Ureter (tissue), 1 donor: ENCODE data around the gene ABCA7. TPM values are rescaled to one million over a fixed set of nuclear protein-coding genes. Genes with fewer than 3 reads are reported as not detected.
A peak's percentile ranks its signal among the peaks of the same experiment; 100 is the strongest.

Source experiments
- DNase-seq: peaks from one replicate; pipeline ENCODE4 v3.0.0-alpha.2; 2020; ENCODE audit warnings: low spot score
- total RNA-seq: library from RNA; stranded (reverse); gene quantifications from one replicate; pipeline ENCODE4 v1.2.4, GENCODE V29; 2023
- donor health status: DM: yes; HTN: yes; CAD: no.

The ABCA7 gene
- total RNA-seq, 1 donor from 2014 or later, result 21.4 TPM

- DNase-seq, result no peak
Observed at GRCh38 chr19:1086613-1087012, 46.7 kb downstream of the ABCA7 start.

- DNase-seq, result no peak
Observed at GRCh38 chr19:1087813-1088415, 48.0 kb downstream of the ABCA7 start.

- no peak for DNase-seq
Observed at GRCh38 chr19:1088416-1089010, 48.6 kb downstream of the ABCA7 start.

GRCh38 chr19:1089126-1089771, 49.3 kb downstream of the ABCA7 start:
- DNase-seq, result no peak

GRCh38 chr19:1089891-1090290, 50.0 kb downstream of the ABCA7 start:
- no peak for DNase-seq

DNA sequence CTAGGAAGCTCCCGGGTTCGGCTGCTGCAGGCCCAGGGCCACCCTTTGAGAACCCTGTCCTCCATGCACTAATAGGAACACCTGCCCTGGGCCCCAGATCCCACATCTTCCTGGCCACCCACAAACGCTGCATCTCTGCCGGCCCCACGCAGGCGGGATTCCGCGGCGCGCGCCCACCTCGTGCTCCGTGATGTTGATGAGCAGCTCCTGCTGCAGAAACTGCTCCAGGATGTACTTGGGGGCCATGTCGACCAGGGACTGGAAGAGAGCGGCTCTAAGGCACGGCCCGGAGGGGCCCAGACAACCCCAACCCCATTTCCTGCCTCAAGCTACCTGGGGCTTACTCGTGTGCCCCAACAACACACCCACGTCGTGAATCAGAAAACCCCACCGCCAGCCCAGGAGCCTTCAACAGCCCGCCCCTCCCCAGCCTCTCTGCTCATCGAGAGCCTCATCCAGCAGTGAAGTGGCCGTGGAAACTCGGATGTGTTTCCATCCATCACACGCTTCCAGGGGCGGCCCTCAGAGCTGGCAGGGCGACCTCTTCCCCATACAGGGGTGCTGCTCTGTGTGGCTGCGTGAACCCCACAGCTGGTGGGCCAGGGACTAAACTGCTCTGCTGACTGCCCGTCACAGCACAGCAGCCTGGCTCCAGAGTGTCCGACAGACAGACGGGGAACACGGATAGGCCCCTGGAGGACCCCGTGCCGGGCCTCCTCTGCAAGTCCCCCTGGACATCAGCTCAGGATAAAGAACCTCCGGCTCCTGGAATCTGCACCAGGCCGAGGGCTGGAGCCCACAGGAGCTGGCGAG, 51.0 kb downstream of the ABCA7 start:
- no peak for DNase-seq

- DNase-seq, result no peak
Observed at GRCh38 chr19:1091544-1092175, 51.8 kb downstream of the ABCA7 start.

DNA sequence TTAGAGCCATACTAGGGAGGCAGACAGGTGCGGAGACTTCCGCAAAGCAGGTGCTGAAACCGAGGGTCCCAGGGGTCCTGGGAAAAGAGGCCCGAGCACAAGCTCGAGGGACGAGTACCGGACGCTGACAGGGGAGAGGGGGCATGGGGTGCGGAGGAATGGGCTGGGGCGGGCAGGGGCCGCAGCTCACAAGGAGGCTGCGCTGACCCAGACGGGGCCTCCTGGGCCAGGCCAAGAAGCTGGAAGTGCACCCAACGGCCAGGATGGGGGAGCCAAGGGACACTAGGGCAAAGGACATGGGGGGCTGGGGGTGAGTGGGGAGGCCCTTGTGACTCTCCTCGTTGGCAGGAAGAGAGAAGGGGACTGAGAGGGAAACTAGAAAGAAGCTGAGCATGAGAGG, 53.4 kb downstream of the ABCA7 start:
- DNase-seq, result no peak

DNA sequence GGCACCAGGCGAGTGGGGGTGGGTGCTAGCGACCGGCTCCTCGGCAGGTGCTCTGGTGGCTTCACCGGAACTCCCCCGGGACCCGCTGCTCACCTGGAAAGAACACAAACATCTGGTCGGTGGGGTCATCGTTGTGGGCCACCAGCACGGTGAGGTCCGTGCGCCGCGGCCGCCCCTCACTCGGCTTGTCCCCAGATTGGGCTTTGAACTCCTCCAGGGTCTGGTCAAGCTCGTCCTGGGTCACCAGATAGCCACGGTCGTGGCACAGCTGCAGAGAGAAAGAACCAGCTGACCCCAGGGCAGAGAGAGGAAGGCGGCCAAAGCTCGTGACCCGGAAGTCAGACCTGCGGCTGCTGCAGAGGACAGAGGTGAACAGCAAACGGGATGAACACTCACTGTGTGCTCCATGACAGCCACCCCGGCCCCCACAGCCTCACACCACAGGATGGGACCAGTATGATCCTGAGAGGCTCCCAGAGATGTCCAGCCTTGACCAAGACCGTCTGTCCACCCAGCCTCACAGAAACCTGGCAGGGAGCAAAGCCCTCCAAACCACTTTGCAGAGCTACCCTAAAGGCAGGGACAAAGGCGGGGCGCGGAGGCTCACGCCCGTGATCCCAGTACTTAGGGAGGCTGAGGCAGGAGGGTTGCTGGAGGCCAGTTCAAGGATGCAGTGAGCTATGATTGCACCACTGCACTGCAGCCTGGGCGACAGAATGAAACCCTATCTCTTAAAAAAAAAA, 54.1 kb downstream of the ABCA7 start:
- DNase-seq, result no peak

GRCh38 chr19:1094655-1094977, 54.7 kb downstream of the ABCA7 start:
- DNase-seq, result no peak

DNA sequence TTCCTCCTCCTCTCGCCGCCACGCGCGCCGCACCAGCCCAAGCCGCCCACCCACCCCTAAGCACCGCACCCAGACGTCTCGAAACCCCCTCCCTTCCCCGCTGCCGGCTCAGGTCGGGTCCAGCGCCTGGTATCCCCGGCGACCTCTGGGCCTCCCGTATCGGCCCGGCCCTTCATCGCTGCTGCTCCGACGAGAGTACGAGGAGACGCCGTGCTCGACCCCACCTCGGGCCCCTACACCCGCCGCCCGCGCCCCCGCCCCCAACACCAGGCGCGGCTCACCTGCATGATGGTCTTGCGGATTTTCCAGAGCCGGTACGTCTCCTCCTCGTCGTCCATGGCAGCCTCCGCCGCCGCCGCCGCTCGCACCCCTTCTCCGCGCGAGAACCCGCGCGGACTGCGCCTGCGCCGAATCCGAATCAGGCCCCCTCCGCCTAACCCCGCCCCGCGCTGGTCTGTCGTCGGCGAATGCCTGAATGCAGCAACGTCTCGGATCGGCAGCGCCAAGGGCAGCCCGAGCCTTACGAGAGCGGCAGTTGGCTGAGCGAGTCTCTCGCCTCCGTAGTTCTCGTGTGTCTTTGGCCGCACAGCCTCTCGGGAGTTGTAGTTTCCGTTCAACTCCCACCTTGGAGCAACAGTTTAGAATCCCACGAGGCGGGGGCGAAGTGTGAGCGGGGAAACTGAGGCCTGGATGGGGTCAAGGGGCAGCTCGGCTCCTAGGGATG, 55.2 kb downstream of the ABCA7 start, which contains the start of gene POLR2E:
POLR2E (minus strand) TSS at position 398 of the 724 bp plus-strand sequence; CDS start at position 338, 60 bp downstream.
- peak; percentile 98 for DNase-seq

DNA sequence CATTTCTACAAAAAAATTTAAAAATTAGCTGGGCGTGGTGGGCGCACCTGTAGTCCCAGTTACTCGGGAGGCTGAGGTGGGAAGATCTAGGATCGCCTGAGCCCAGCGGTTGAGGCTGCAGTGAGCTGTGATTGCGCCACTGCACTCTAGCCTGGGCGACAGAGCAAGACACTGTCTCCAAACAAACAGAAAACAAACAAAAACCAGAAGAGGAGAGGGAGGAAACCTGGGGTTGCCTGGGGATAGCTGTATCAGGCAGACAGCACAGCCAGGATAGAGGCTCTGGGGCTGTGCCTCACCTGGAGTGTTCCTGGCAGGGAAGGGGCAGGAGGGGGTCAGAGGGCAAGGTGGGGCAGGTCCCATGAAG, 57.9 kb downstream of the ABCA7 start:
- DNase-seq, result no peak

DNA sequence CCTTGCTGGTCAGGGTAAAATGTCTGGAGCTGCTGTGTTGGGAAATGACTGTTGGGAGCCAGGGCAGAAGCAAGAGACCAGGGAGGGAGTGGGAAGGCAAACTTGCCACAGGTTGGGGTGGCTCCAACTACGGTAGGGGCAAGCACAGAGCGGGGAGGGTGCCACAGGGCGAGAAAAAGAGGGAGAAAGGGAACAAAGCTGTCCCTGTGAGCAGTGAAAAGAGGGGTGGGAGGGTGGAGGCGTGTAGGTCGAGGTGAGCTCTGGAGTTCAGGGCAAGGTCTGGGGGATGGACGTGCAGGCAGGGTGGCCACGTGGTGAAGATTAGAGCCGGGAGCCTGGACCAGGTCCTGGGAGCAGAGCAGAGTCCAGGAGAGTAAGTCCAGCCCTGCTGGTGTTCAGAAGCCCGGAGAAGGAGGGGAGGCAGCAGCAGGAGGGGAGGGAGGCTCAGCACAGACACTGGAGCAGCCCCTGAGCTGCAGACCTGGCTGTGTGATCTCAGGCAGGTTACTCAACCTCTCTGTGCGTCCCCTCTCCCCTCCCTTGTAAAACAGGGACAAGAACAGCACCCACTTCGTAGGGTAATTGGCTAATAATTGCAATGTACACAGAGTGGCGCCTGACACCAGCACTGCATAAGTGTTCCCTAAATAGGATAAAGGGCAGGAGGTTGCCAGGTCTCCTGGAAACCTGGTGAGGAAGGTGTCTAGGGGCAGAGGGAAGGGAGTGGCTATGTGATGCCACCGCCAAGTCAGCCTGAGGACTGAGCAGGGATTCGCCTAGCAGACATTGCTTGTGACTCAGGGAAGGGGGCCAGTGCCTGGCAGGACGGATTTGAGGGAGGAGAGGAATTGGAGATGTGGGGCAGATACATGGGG, 58.5 kb downstream of the ABCA7 start:
- no peak for DNase-seq

GRCh38 chr19:1101337-1101698, 61.4 kb downstream of the ABCA7 start:
- DNase-seq, result no peak

GRCh38 chr19:1102407-1103131, 62.7 kb downstream of the ABCA7 start:
- DNase-seq, result peak; percentile 79

DNA sequence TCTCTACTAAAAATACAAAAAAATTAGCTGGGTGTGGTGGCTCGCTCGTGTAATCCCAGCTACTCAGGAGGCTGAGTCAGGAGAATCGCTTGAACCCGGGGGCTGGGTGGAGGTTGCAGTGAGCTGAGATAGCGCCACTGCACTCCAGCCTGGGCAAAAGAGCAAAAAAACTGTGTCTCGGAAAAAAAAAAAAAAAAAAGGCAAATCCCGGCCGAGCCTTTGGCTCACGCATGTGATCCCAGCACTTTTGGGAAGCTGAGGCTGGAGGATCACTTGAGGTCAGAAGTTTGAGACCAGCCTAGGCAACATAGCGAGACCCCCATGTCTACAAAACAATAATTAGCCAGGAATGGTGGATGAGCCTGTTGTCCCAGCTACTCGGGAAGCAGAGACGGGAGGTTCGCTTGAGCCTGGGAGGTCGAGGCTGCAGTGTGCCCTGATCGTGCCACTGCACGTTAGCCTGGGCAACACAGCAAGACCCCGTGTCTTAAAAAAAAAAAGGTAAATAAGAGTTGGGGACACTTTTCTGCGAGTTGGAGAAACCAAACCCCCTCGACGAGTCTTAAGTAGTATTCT, 63.3 kb downstream of the ABCA7 start:
- DNase-seq, result no peak

DNA sequence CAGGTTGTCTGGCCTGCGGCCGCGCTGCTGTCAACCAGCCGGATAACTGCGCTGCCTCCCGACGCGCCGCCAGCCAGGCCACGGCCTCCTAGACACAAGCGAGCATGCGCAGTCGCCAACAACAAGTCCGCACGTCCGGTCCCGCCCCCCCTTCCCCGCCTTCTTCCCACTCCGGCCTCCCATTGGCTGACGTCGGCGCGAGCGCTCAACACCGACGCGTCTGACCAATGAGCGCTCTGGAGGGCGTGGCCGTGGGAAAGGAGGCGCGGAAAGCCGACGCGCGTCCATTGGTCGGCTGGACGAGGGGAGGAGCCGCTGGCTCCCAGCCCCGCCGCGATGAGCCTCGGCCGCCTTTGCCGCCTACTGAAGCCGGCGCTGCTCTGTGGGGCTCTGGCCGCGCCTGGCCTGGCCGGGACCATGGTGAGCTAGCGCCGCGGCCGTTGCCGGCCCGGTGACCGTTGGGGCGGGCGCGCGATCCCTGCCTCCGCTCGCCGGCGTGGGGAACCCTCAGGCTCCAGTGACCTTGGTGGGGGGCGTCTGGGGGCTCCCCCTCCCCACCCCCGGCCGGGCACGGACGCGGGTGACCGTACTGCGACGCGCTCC, 63.9 kb downstream of the ABCA7 start, which contains the start of gene GPX4:
GPX4 (plus strand) TSS at position 287 of the 603 bp plus-strand sequence; CDS start at position 337, 50 bp downstream.
- DNase-seq, result peak; percentile 99
